HG02623 (cell line): ENCODE results near the gene CLEC2D.
"Not testable (repeated sequence)": the region's sequence is repeated elsewhere in the genome, so short reads cannot be mapped to it uniquely, and the experiment has no call there.

Experiments
- ATAC-seq: cut with Tn5 transposase; IDR thresholded peaks from one replicate; pipeline ENCODE4 v1.9.1; 2021; ENCODE audit warnings: moderate library complexity; ENCODE audit not compliant: unreplicated experiment

Gene CLEC2D

GRCh38 chr12:9669534-9669933, at the start of gene CLEC2D:
CLEC2D (plus strand) TSS chr12:9669713; CDS start chr12:9669735, 22 bp downstream.
- ATAC-seq, result no peak

DNA sequence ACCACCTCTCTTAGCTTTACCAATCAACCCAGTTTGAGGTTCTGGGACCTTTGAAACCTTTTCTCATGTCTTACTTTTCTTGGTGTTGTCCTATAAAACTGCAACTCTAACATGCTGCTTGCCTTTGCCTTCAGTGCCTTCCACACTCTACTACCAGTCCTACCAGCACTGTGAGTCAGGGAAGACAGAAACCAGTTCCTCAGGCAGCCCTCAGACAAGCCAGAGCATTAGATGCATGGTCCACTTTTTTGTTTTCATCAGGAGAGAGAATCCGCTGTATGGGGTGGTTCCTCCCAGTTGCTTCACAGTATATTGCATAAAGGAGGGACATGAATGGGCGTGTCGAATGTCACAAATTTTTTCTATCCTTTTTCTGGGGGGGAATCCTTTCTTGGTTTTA, 44.5 kb upstream of the CLEC2D start:
- no peak for ATAC-seq

DNA sequence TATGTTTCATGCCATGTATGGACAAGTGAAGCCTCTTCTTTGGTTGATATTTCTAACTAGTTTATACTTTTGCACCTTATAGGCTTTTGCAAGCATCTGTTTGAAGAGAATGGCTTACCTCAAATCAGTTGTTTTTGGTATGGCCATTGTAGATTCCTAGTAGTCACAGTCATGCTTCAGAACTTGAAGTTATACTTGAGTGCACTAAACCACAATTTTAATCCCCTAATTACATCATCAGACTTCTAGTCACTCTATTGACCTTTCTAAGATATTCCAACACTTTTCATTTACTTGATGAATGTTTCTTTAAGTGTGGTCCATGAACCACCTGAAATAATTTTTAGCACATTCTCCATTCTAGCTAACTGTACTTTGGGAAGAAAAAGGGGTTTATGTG, 43.2 kb upstream of the CLEC2D start:
- ATAC-seq, result no peak

- ATAC-seq, result no peak
Observed at GRCh38 chr12:9626821-9627220, 42.7 kb upstream of the CLEC2D start.

DNA sequence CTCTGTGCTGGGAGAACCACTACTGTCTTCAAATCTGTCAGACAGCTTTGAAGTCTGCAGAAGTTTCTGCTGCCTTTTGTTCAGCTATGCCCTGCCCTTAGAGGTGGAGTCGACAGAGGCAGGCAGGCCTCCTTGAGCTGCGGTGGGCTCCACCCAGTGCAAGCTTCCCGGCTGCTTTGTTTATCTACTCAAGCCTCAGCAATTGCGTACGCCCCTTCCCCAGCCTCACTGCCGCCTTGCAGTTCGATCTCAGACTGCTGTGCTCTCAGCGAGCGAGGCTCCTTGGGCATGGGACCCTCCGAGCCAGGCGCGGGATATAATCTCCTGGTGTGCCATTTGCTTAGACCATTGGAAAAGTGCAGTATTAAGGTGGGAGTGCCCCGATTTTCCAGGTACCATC, 36.7 kb upstream of the CLEC2D start:
- ATAC-seq, result no peak

DNA sequence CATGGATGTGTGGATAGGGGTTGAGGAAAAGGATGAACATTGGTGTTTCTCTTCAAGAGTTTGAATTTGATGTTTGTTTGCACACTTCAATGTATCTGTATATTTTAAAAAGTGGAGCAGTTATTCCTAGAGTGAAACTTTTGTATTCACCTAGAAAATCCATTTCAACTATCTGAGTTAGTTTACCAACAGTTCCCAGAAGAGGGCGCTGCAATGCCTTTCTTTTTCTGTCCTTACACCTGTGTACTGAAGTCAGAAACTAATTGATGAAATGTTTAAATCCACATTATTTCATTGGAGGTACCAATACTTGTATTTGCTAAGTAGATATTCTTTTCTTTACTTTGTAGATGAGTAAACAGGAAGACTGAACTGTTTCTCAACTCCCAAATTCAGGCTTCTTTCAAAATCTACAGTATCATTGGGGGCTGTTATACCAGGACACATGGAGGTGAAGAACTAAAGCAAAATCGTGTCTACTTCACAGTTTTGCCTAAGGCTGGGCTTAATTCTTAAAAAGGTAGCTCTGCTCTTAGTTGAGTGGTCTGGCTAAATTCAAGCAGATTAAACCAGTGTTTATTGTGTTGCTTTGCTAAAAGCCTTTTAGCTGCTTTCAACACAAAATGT, 35.2 kb upstream of the CLEC2D start:
- ATAC-seq, result no peak

GRCh38 chr12:9634969-9635754, 34.4 kb upstream of the CLEC2D start:
- no peak for ATAC-seq

GRCh38 chr12:9636150-9636850, 33.2 kb upstream of the CLEC2D start:
- ATAC-seq, result no peak

GRCh38 chr12:9636851-9637206, 32.7 kb upstream of the CLEC2D start:
- no peak for ATAC-seq

DNA sequence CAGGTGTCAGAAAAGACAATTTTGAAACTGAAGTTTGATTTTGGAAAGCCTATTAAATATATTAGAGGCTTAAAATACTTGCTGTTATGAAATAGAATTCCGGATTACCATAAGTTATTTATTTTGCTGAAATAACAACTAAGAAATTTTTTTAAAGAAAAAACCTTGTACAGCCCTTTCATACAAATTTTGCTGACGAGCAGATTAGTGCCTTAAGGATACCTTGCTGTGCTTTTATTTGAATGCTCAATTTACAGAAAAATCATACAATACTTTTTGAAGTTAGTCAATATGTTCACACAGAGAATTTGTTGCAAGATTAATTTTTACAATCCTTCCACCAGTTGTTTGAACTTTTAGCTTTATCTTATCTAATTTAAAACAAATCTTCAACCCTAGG, 29.5 kb upstream of the CLEC2D start:
- ATAC-seq, result no peak

GRCh38 chr12:9642606-9643265, 26.8 kb upstream of the CLEC2D start:
- no peak for ATAC-seq

GRCh38 chr12:9643266-9643660, 26.2 kb upstream of the CLEC2D start:
- no peak for ATAC-seq

DNA sequence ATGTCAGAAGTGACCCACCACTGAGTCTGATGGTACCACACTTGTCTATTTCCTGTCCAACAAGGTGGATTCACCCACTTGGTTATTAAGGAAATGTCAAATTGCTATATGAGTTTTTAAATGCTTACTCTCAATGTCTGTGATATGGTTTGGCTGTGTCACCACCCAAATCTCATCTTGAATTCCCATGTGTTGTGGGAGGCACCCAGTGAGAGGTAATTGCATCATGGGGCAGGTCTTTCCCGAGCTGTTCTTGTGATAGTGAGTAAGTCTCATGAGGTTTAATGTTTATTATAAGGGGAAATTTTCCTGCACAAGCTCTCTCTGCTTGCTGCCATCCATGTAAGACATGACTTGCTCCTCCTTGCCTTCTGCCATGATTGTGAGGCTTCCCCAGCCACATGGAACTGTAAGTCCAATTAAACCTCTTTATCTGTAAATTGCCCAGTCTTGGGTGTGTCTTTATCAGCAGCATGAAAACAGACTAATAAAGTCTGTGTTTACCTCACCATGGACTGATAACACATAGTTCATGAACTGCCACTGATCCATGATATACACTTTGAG, 24.4 kb upstream of the CLEC2D start:
- not testable (repeated sequence) for ATAC-seq

DNA sequence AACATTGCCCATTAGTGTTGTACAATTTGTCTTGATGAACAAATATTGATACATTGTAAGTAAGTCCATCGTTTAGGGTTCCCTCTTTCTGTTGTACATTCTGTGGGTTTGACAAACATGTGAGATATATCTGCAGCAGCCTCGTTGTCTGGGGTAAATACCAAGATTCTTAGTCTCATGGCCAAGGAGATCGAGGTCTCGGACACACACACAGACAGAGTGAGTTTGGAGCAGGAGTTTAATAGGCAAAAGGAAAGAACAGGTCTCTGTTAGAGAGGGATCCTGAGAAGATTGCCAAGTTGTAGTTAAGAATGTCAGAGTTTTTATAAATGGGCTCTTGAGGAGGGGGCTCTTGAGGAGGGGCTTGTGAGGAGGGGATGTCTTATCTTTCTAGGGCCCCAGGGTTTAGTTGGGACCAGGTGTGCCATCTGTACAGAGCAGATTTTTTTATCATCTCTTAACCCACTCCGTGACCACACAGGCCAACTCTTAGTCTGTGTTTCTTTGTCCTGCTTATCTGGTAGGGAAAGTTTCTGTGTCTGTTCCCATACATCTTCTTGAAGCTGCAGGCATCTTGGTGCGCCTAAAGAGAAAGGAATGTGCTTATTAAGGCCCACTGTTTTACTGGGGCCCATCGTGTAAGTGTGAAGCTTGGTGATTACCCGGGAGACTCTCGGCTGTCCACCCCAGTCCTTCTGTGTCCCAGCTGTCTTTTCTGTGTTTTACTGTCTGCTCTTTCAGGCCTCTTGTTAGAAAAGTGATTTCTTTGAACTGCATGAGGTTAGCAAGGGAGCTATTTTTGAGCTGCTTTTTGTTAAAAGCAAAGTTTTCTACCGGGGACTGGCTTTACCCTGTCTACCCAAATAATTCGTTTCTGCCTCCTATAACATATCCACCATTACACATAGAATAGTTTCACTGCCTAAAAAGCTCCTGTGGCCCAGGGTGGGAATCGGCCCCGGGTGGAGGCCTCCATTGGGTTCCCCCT, 22.4 kb upstream of the CLEC2D start:
- no peak for ATAC-seq

GRCh38 chr12:9647825-9648700, 21.4 kb upstream of the CLEC2D start:
- ATAC-seq, result peak; percentile 66

- ATAC-seq, result no peak
Observed at GRCh38 chr12:9648701-9649531, 20.6 kb upstream of the CLEC2D start.

- no peak for ATAC-seq
Observed at GRCh38 chr12:9649532-9649940, 20.0 kb upstream of the CLEC2D start.

- ATAC-seq, result no peak
Observed at GRCh38 chr12:9650151-9650576, 19.3 kb upstream of the CLEC2D start.
